ENCODE results near the gene MC2R.
"Not testable (repeated sequence)": the region's sequence is repeated elsewhere in the genome, so short reads cannot be mapped to it uniquely, and the experiment has no call there.

MC2R gene

DNA sequence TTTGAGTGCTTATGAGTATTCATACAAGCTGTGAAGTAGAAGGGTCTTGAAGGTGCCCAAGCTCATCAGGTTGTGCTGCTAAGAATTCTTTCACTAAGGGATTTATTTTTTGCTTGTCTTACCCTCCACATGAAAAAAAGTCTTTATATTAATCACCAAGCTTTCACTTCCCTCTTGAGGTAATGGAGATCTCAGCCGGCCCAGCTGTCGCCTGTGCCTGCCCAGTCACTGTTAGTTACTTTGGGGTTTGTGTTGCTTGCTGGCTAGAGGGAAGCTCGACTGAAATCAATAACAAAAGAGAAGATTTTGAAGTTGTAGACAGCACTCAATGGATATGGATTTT lies 21.9 kb downstream of the MC2R start:
- DNase-seq (ENCODE audit: low read depth in 2 of 2) = no peak

DNA sequence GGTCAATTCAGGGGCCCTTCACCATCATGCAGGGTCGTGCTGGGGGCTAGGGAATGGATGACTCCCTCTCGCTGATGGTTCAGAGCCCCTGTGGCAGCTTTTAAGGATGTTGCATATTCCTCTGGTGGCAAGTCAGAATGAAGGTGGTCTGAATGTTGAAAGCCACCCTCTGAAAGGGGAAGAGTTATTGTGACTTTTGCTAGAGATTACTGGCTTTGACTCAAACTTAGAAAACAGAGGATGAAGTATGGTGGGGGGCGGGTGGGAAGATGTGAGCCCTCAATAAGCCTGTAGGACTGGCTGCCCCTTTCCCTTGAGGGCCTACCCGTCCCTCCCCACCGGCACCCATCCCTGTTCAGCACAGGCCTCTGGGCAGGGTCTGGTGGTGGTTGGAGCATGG lies 23.2 kb downstream of the MC2R start:
- no peak for DNase-seq (ENCODE audit: low read depth in 2 of 2)

DNA sequence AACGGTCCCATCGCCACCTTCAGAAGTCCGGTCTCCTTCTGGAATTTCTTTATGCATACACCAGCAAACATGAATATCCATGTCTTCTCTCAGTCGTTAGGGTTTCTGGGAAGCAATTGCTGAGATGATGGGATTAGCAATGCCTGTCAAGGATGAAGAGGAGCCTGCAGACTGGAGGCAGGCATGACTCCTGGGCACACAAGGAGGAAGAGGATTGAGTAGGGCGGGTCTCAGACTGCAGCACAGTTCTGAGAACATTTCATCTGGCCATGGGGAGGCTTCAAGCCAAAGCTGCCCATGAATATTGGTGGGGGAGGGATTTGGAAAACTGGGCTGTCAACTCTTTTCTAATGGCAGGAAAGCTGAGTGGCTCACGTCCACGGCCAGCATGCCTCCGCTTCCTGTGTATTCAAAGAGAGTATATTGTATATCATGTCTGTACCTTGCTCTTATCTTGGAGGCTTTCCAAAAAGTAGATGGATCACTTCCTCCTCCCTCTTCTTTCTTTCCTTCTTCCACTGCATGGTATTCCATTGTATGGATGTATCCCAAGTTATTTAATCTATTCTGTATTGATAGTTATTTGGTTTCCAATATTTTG lies 24.5 kb downstream of the MC2R start:
- no peak for DNase-seq (ENCODE audit: low read depth in 2 of 2)

DNA sequence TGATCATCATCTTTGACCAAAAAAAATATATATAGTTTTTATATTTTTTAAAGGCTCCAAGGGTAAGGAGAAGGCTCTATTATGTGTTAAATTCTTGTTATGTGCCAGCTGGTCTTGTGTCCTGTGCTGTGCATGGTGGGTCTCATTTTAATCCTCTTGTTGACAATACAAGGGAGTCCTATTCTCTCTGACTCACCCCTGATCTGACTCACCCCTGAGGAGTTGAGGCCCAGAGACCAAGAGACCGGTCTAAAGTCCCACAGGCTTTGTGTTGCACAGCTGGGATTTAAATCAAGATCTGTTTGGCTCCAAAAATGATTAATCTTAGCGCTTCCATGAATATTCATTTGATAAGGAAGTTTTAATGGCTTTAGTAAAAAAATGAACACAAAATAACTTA lies 25.7 kb downstream of the MC2R start:
- no peak for DNase-seq (ENCODE audit: low read depth in 2 of 2)

DNA sequence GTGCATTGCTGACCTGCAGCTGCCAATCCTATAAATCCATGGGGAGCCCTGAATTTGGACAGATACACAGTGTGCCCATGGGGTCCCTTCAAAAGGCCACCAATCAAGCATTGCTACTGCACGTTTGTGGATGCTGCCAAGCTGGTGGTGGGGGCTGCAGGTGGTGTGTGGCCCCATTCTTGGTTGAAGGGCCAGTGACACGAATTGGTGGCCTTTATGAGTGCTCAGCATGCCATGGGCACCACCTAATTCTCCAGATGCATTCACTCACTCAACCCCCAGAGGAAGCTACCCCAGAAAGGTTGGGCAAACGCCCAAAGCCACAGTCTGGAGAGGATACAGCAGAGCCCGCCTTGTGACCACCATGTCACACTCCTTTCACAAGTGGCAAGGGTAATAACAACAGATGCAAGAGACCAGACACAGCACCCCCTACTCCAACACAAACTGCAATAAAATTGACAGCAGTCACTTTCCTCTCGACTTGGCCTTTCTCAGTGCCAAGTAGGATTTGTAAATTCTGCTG lies 27.1 kb downstream of the MC2R start:
- DNase-seq (ENCODE audit: low read depth in 2 of 2) = no peak

DNA sequence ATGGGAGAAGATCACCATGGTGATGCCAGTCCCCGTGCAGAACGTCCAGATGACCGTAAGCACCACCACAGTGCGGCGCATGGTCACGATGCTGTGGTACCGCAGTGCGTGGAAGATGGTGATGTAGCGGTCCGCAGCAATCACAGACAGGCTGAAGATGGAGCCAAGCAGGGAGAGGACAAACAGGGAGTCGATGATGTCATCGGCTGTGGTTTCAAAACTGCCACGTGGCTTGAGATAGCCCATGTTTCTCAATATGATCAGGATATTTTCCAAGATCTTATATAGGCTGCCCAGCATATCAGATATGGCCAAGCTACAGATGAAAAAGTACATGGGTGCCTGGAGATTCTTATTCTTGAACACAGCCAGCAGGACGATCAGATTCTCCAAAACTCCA lies 30.3 kb downstream of the MC2R start:
- no peak for DNase-seq (ENCODE audit: low read depth in 2 of 2)

DNA sequence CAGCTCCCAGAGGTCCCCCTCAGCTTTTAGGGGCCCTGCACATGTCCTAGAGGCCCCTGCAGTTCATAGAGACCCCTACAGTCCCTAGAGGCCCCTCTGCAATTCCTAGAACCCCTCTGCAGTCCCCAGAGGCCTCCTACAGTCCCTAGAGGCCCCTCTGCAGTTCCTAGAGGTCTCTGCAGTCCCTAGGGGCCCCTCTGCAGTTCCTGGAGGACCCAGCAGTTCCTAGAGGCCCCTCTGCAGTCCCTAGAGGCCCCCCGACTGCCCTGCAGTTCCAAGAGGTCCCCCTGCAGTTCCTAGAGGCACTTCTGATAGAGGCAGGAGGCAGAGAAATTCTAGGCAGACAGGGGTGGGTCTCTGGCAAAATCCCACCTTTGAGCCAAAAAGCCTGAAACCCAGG lies 35.4 kb downstream of the MC2R start:
- DNase-seq (ENCODE audit: low read depth in 2 of 2) = no peak

DNA sequence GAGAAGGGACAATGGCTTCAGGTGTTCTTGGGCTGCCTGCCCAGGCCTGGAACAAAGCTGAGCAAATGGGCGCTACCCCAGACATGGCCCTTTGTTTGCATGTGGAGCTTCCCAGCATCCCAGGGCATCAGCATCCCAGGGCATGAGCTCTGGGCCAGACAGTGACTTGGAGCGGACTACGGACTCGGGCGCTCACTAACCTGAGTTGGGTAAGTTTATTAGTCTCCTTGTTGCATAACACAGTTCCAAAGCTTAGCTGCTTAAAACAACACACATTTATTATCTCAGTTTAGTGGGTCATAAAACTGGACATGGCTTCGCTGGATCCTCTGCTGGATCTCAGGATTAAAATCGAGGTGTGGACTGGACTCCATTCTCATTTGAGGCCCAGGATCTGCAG lies 35.8 kb downstream of the MC2R start:
- no peak for DNase-seq (ENCODE audit: low read depth in 2 of 2)

DNA sequence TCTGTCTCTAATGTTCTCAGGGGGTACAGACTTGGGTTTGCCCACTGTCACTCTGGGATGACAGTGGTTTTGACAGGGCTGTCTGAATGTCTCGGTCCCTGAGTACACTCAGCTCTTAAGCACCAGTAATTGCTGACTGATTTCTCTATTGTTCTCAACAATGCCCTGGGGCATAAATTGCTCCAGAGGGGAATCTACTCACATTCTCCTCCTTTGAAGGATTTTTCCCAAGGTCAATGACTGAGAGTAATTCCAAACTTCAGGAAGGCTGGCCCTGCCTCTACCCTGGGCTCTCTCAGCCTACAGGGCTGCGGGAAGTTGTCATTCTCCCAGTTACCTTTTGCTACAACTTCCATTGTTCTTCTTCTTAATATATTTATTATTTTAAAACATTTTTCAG lies 36.5 kb downstream of the MC2R start:
- DNase-seq (ENCODE audit: low read depth in 2 of 2) = no peak

DNA sequence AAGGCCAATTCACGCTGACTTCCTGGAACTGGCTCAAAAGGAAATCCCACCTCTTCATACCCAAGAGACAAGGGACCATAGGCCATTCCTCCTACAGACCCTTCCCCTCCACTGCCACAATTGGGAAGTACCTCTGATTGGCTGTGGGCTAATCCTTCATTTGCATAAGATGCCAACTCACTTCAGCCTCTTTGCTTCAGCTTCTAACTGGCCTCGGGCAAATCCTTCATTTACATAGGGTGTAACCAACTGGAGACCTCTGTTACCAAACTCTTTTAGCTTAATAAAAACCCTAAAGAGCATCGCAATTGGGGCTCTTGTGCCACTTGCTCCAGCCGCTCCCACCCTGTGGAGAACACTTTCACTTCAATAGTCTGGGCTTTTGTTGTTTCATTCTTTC lies 38.2 kb downstream of the MC2R start:
- DNase-seq (ENCODE audit: low read depth in 2 of 2) = no peak

DNA sequence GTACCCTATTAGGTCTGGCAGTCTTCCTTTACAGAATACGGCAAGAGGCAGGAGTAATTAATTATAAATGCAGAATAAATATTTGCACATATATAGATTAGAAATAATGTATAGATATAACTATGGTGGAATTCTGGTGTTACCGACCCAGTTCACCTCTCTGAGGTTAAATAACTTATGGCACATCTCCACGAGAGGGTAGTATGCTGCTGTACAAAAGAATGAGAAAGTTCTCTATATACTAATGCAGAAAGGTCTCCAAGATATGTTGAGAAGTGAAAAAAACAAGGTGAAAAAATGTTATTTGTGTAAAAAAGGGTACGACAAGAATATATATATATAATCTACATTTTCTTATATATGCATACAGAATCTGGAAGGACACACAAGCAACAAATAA lies 40.8 kb downstream of the MC2R start:
- DNase-seq (ENCODE audit: low read depth in 2 of 2) = no peak

DNA sequence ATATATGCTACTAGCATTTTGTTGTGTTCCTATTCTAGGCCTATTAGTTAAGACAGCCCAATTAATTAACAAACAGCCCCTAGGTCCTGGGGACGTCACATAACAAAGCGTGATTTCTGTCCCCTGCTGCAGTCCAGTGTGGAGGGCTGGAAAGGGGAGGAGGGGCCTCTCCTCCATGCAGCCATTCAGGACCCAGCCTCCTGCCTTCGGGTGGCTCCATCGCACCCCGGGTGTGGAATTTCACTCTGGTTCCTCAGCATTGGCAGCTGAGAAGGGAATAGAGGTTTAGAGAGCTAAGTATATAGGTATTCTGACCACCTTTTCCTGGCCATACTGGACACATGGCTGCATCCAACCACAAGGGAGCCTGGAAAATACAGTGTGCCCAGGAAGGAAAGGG lies 42.4 kb downstream of the MC2R start:
- no peak for DNase-seq (ENCODE audit: low read depth in 2 of 2)

DNA sequence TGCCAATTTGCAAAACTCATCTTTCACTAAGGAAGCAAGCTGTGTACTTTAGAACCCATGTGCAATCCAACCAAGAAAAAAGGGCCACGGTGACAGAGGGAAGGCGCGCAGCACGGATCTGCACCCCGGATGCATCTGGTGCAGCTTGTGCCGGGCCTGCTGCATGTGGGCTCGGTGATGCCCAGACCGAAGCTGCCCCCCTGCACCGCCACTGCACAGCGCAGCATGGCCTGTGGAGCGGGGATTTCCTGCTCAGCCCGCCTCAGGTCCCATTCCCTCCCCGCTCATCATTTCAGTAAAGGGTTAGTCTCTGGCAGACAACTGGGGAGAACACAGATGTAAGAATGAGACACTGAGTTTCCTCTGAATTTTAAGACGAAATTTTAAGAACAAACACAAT lies 43.0 kb downstream of the MC2R start:
- DNase-seq (ENCODE audit: low read depth in 2 of 2) = no peak

DNA sequence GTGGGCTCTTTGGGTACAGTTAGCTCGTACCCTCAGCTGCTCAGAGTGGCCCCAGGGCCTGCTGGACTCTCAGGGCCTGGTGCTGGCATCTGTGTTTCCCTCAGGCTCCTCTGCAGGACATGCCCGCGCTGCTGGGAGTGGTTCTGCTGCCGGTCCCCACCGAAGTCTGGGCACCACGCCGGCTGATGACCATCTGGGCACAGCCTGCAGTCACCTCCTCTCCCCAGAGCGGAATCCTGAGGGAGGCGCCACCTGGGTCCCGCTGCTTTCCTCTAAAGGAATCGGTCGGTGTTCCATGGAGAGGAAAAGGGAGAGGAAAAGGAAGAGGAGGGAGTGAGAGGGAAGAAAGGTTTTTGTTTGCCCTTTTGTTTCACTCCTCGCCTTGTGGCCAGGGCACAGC lies 43.6 kb downstream of the MC2R start:
- no peak for DNase-seq (ENCODE audit: low read depth in 2 of 2)

DNA sequence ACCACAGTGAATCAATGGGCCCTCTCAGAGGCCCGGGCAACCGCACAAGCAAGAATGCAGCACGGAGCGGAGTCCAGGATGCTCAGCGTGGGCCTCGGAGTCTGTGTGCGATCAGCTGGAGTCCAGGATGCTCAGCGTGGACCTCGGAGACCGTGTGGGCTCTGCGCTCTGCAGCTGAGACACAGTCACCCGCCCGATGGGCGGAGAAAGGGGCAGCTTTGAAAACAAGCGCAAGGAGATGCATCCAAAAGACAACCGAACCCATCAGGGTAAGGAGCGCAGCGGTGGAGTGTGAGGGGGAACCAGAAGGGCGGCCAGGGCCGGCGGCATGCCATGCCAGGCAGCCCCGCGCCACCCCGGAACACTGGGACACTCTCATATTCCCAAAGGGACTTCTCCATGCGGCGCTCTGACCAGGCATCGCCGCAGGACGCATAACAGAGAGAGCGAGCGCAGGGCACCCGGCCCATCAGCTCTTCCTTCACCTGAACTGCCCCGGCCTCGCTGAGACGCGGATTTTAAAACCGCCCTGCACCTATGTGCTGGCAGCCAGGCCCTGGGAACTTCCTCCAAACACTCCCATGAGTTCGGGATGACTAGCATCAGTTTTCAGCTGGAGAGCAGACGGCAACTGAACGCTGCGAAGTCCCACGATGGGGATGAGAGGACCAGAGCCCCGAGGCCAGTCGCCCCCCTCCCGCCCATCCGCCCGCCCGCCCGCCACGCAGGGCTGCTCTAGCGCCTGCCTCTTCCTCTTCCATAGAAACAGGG lies 46.6 kb downstream of the MC2R start:
- DNase-seq (ENCODE audit: low read depth in 2 of 2) = no peak

DNA sequence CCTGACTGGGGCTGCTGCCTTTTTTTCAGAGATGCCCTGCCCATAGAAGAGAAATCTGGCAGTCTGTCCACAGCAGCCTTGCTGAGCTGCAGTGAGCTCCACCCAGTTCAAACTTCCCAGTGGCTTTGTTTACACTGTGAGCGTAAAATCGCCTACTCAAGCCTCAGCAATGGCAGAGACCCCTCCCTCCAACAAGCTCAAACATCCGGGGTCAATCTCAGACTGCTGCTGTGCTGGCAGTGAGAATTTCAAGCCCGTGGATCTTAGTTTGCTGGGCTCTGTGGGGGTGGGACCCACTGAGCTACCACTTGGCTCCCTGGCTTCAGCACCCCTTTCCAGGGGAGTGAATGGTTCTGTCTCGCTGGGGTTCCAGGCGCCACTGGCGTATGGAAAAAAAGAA lies 52.4 kb downstream of the MC2R start:
- DNase-seq (ENCODE audit: low read depth in 2 of 2) = not testable (repeated sequence)

DNA sequence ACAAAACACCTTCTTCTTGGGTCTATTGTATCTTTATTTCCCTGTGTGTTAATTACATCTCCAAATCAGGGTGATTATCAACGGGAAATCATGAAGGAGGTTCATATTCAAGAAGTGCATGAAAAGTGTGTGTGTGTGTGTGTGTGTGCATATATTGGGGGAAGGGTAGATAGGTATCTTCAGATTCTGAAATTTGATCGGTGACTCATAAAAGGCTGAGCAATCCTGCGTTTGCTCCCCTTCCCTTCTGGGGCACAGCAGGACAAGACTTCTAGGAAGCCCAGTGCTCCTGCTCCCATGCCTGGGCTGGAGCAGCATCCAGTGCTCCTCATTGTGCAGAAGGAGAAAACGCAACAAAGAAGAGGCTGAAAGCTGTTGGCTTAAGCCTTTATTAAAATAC lies 65.5 kb downstream of the MC2R start:
- no peak for DNase-seq (ENCODE audit: low read depth in 2 of 2)

DNA sequence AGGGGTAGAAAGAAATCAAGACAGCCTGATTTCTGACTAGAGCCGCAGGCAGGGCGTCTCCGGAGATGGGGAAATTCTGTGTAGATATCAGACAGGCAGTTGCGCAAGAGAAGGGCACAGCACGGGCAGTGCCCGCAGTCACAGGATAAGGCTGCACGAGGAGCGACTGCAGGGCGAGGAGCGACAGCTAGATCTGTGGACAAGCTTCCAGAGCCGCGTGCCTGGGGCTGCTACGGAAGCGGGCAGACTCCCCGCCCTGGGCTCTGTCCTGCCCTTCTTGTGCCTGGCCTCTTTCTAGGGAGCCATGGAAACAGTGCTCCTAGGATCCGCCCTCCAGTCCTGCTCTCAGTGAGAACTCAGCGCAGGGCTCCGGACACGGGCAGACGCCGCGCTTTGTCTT lies 78.8 kb downstream of the MC2R start:
- no peak for DNase-seq (ENCODE audit: low read depth in 2 of 2)

DNA sequence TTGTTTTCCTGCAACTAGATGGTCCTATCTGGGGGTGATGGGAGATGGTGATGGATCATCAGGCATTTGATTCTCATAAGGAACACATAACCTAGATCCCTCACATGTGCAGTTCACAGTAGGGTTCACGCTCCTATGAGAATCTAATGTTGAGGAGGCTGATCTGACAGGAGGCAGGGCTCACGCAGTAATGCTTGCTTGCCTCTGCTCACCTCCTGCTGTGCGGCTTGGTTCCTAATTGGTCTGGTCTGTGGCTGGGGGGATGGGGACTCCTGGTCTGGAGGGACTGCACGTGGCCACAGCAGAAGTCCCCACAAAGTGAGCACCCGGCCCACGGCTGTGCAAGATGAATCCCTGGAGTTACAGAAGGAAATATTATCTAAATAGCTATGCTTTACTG lies 80.1 kb downstream of the MC2R start:
- no peak for DNase-seq (ENCODE audit: low read depth in 2 of 2)

DNA sequence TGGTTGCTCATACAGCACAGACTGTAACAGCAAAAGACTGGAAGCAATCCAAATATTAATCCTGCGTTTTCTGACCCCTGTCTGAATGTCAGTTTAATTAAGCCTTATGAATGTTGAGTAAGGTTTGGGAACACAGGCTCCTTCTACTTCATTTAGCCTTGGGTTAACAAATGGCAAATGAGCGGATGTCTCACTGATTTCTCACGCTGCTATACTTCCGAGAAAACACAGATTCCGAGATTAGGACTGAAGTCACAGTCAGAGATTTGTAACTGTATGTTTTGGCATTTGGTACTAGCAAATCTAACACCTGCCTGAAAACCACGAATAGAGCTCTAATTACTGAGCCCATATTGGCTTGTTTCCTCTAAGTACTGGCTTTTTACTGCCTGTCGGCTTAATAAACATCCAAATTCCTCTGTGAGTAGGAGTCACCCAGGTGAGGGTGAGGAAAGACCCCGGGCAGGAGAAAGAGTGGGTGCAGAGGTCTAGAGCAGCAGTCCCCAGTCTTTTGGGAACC lies 80.8 kb downstream of the MC2R start:
- DNase-seq (ENCODE audit: low read depth in 2 of 2) = no peak
